Muscle layer of duodenum (tissue), 2 donors: ENCODE results near the gene CCDC158.
"Not testable (repeated sequence)": the region's sequence is repeated elsewhere in the genome, so short reads cannot be mapped to it uniquely, and the experiment has no call there.

Source experiments
- H3K27ac ChIP-seq: one replicate; pipeline ENCODE4 v1.7.0; 2013; ENCODE audit warnings: mild to moderate bottlenecking, low read length
- H3K27me3 ChIP-seq: one replicate; pipeline ENCODE4 v1.7.0; 2013; ENCODE audit warnings: low read depth, mild to moderate bottlenecking, control low read depth, low read length
- H3K36me3 ChIP-seq, 2 donors: one replicate each; pipeline ENCODE4 v1.7.0; 2013; ENCODE audit warnings: low read length in 2 of 2, control low read depth in 1 of 2, mild to moderate bottlenecking in 1 of 2; ENCODE audit not compliant: insufficient read depth in 2 of 2, control insufficient read depth in 1 of 2
- H3K4me1 ChIP-seq, 2 donors: one replicate each; pipeline ENCODE4 v1.7.0; 2013; ENCODE audit warnings: low read length in 2 of 2, mild to moderate bottlenecking in 2 of 2, control low read depth in 1 of 2, moderate library complexity in 1 of 2; ENCODE audit not compliant: insufficient read depth in 2 of 2, control insufficient read depth in 1 of 2
- H3K4me3 ChIP-seq, 2 donors: one replicate each; pipeline ENCODE4 v1.7.0; 2013; ENCODE audit warnings: low read length in 2 of 2, low read depth in 1 of 2, mild to moderate bottlenecking in 1 of 2
- H3K9me3 ChIP-seq, 2 donors: one replicate each; pipeline ENCODE4 v1.7.0; 2013; ENCODE audit warnings: low read length in 2 of 2, control low read depth in 1 of 2, mild to moderate bottlenecking in 1 of 2; ENCODE audit not compliant: control insufficient read depth in 1 of 2
- donor health status: healthy.

The CCDC158 gene

GRCh38 chr4:76363556-76364290 is 57.2 kb downstream of the CCDC158 start:
- no peak overlapping the region for H3K27ac ChIP-seq
- no peaks in the 10 kb centered on the region for H3K4me1 ChIP-seq
- no peak overlapping the region for H3K4me3 ChIP-seq

DNA sequence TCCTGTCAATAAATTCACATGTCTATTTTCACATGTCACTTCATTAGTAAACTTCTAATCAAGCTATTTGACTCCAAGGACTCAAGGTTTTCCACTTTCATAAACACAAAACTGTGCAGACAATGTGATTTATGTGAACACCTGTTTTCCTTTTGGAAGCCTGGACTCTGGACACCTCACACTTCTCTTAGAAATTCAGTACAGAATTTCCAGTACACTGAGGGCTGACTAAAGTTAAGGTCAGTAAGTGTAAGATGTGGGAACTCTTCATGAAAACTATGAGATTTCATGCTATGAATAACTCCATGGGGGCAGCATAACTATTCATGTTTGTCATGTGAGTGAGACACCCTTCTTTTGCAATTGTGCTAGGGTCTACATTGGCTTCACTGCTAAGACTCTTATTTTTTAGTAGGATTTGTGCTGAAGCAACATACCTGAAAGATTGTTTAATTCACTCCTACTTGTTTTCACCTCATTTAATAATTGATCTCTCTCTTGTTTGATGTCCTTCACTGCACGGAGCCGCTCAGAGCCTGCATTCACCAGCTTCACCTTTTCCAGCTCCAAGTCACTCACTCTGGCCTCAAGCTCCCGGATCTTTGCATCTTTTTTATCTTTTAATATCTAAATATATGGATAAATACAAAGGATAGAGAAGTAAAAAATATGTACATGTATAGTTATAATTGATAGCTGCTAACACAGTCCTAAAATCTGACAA is 59.1 kb downstream of the CCDC158 start:
- H3K27ac ChIP-seq, result no peak overlapping the region
- no peaks in the 10 kb centered on the region for H3K4me1 ChIP-seq
- no peak overlapping the region for H3K4me3 ChIP-seq
- peaks cover 0 to 4% of the 10 kb centered on the region in 2 donors for H3K9me3 ChIP-seq
- H3K27me3 ChIP-seq, result no peaks in the 10 kb centered on the region
- no peaks in the 10 kb centered on the region for H3K36me3 ChIP-seq

More at GRCh38 chr4:76363556-76364290, 57.2 kb downstream of the CCDC158 start:
- H3K27me3 ChIP-seq, result no peaks in the 10 kb centered on the region
- no peaks in the 10 kb centered on the region for H3K36me3 ChIP-seq
- H3K9me3 ChIP-seq, result peaks cover 0 to under 1% of the 10 kb centered on the region in 2 donors

DNA sequence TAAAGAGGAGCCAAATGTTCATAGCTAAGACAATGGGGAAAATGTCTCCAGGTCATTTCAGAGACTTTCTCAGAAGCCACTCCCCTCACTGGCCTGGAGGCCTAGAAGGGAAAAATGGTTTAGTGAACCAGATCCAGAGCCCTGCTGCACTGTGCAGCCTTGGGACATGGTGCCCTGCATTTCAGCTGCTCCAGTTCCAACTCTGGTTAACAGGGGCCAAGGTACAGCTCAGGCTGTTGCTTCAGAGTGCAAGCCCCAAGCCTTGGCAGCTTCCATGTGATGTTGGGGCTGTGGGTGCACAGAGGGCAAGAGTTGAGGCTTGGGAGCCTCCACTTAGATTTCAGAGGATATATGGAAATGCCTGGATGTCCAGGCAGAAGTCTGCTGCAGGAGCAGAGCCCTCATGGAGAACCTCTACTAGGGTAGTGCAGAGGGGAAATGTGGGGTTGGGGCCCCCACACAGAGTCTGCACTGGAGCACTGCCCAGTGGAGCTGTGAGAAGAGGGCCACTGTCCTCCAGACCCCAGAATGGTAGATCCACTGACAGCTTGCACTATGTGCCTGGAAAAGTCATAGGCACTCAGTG is 61.0 kb downstream of the CCDC158 start:
- not testable (repeated sequence) for H3K9me3 ChIP-seq, H3K4me1 ChIP-seq, H3K36me3 ChIP-seq, H3K4me3 ChIP-seq, H3K27me3 ChIP-seq, H3K27ac ChIP-seq

DNA sequence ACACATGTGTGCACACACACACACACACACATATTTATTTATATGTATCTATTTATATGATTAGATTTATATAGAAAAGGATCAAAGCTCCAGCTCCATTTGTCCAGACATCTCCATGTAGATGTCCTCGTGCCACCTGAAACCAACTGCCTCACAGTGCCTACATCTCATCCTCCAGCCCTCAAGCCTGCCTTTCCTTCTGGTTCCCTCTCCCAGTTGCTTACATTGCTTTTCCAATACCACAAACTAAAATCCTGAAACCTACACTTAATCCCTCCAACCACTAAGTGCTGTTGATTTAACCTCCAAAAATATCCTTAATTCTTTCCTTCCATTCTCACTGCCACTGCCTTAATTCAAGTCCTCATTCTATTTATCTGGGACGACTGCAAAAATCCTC is 63.0 kb downstream of the CCDC158 start:
- Histone ChIP-seq H3K27me3 (no peaks in the 10 kb centered on the region), H3K4me1 (no peaks in the 10 kb centered on the region), H3K27ac (no peak overlapping the region), H3K4me3 (no peak overlapping the region), H3K36me3 (no peaks in the 10 kb centered on the region), H3K9me3 (peaks cover 0 to 4% of the 10 kb centered on the region in 2 donors)

GRCh38 chr4:76354517-76355473 is 66.1 kb downstream of the CCDC158 start:
- Histone ChIP-seq H3K27me3 (no peaks in the 10 kb centered on the region), H3K9me3 (peaks cover 0 to 4% of the 10 kb centered on the region in 2 donors), H3K36me3 (no peaks in the 10 kb centered on the region), H3K4me3 (no peak overlapping the region), H3K4me1 (no peaks in the 10 kb centered on the region), H3K27ac (no peak overlapping the region)

GRCh38 chr4:76342803-76343202 is 78.1 kb downstream of the CCDC158 start:
- Histone ChIP-seq H3K4me3 (no peak overlapping the region), H3K36me3 (no peaks in the 10 kb centered on the region), H3K27me3 (no peaks in the 10 kb centered on the region), H3K4me1 (peaks cover 0 to 3% of the 10 kb centered on the region in 2 donors), H3K9me3 (no peaks in the 10 kb centered on the region), H3K27ac (no peak overlapping the region)

DNA sequence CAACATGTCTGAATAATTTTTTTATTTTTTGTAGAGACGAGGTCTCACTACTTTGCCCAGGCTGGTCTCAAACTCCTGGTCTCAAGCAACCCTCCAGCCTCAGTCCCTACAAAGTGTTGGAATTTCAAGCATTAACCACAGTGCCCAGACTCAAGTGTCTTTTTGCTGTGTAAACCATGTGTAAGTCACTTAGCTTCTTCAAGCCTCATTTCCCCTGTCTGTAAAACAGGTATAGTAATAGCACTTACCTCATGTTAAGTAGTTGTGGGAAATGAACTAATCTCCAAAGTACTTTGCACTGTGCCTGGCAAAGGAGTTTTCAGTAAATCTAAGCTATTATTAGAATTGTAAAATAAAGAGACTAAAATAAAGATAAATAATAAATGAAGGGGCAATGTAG is 78.8 kb downstream of the CCDC158 start:
- Histone ChIP-seq H3K27ac (no peak overlapping the region), H3K36me3 (no peaks in the 10 kb centered on the region), H3K4me3 (no peak overlapping the region), H3K27me3 (no peaks in the 10 kb centered on the region), H3K4me1 (peaks cover 0 to 3% of the 10 kb centered on the region in 2 donors), H3K9me3 (no peaks in the 10 kb centered on the region)

DNA sequence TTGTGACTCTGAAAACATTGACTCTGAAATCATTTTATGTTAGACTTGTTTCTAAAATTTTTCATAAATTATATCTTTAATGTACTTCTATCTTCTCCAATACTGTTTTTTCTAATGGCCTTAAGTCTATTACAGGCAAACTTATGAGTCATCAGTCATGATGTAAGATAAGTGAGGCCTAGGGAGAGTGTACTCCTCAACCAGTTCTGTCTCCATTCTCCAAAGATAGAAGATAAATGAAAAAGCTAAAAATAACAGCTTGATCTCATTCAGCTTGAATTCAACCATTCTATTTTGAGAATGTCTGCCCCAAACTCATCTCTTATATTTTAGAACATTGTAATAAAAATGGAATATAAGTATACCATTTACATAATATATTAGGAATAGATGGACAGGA is 79.9 kb downstream of the CCDC158 start:
- Histone ChIP-seq H3K36me3 (no peaks in the 10 kb centered on the region), H3K4me3 (no peak overlapping the region), H3K27me3 (no peaks in the 10 kb centered on the region), H3K27ac (no peak overlapping the region), H3K9me3 (no peaks in the 10 kb centered on the region), H3K4me1 (peaks cover 0 to 3% of the 10 kb centered on the region in 2 donors)

DNA sequence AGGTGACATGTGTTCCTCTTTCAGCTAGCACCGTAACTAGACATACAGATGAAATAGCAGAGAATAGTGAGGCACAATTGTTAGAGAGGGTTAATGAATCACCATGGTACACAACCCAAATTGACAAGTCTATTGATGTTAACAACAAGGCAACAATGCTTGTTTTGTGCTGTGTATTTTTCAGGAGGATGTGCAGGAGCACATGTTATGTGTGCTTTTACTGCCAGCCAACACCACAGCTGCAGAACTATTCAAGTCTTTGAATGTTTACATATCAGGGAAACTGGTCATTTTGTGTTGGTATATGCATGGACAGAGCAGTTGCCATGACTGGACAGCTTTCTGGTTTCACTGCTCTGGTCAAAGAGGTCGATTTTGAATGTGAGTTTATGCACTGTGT is 81.6 kb downstream of the CCDC158 start:
- H3K27me3 ChIP-seq, result no peaks in the 10 kb centered on the region
- peaks cover 0 to 3% of the 10 kb centered on the region in 2 donors for H3K4me1 ChIP-seq
- H3K4me3 ChIP-seq, result no peak overlapping the region
- no peaks in the 10 kb centered on the region for H3K36me3 ChIP-seq
- no peaks in the 10 kb centered on the region for H3K9me3 ChIP-seq
- no peak overlapping the region for H3K27ac ChIP-seq

GRCh38 chr4:76334885-76335284 is 86.1 kb downstream of the CCDC158 start:
- H3K4me3 ChIP-seq, result no peak overlapping the region
- no peaks in the 10 kb centered on the region for H3K27me3 ChIP-seq
- no peaks in the 10 kb centered on the region for H3K36me3 ChIP-seq
- H3K4me1 ChIP-seq, result no peaks in the 10 kb centered on the region
- H3K9me3 ChIP-seq, result no peaks in the 10 kb centered on the region
- no peak overlapping the region for H3K27ac ChIP-seq

GRCh38 chr4:76326515-76326914 is 94.4 kb downstream of the CCDC158 start:
- Histone ChIP-seq H3K27me3 (no peaks in the 10 kb centered on the region), H3K4me1 (no peaks in the 10 kb centered on the region), H3K4me3 (no peak overlapping the region), H3K27ac (no peak overlapping the region), H3K36me3 (no peaks in the 10 kb centered on the region), H3K9me3 (peaks cover 7 to 10% of the 10 kb centered on the region in 2 donors)
